Fibroblast of mammary gland (primary cell): ENCODE measurements around the gene GAS7.

Experiments used
- DNase-seq: peaks from one replicate; pipeline ENCODE4 v3.0.0-alpha.2; 2010; ENCODE audit warnings: low read depth
- H3K4me3 ChIP-seq: 2 replicates; pipeline ENCODE4 v1.5.1; 2011; ENCODE audit warnings: low read depth, mild to moderate bottlenecking, low read length, moderate library complexity; ENCODE audit not compliant: control insufficient read depth
- CTCF ChIP-seq: conservative IDR thresholded peaks from 2 replicates; pipeline ENCODE4 v1.5.1; 2011; ENCODE audit warnings: low read depth, low read length, inconsistent platforms; ENCODE audit not compliant: control insufficient read depth, insufficient read depth

GAS7 gene

GRCh38 chr17:9959377-9959981 is 238.9 kb downstream of the GAS7 start:
- peak; percentile 71 for TF ChIP-seq CTCF
- DNase-seq = peak; percentile 62
- no peak overlapping the region for H3K4me3 ChIP-seq

GRCh38 chr17:9958586-9959281 is 239.7 kb downstream of the GAS7 start:
- no peak for DNase-seq
- no peak for TF ChIP-seq CTCF
- H3K4me3 ChIP-seq = no peak overlapping the region

GRCh38 chr17:9957244-9957643 is 241.2 kb downstream of the GAS7 start:
- no peak for TF ChIP-seq CTCF
- H3K4me3 ChIP-seq = no peak overlapping the region
- DNase-seq = no peak

- no peak overlapping the region for H3K4me3 ChIP-seq
- TF ChIP-seq CTCF = no peak
- DNase-seq = no peak
These were observed 241.8 kb downstream of the GAS7 start for GRCh38 chr17:9956474-9957131.

- H3K4me3 ChIP-seq = no peak overlapping the region
- no peak for TF ChIP-seq CTCF
- no peak for DNase-seq
These were observed 244.9 kb downstream of the GAS7 start for GRCh38 chr17:9953492-9953891.

- H3K4me3 ChIP-seq = no peak overlapping the region
- TF ChIP-seq CTCF = no peak
- DNase-seq = no peak
These were observed 246.6 kb downstream of the GAS7 start for GRCh38 chr17:9951803-9952202.
